ENCODE measurements around the gene PPM1K.

PPM1K gene

GRCh38 chr4:88276952-88277710, 7.2 kb downstream of the PPM1K start:
- no peak for DNase-seq (ENCODE audit: low read depth)
- no peak overlapping the region for H3K4me3 ChIP-seq (ENCODE audit: low read length)

GRCh38 chr4:88275949-88276515, 8.3 kb downstream of the PPM1K start:
- no peak for DNase-seq (ENCODE audit: low read depth)

More at GRCh38 chr4:88276952-88277710, 7.2 kb downstream of the PPM1K start:
- TF ChIP-seq CTCF (conservative IDR thresholded peaks at IDR 0.05; ENCODE audit: low read depth, low read length) = no peak

GRCh38 chr4:88275516-88275915, 8.8 kb downstream of the PPM1K start:
- TF ChIP-seq CTCF (conservative IDR thresholded peaks at IDR 0.05; ENCODE audit: low read depth, low read length) = no peak
- H3K4me3 ChIP-seq (ENCODE audit: low read length) = no peak overlapping the region
- no peak for DNase-seq (ENCODE audit: low read depth)

More at GRCh38 chr4:88275949-88276515, 8.3 kb downstream of the PPM1K start:
- no peak overlapping the region for H3K4me3 ChIP-seq (ENCODE audit: low read length)
- no peak for TF ChIP-seq CTCF (conservative IDR thresholded peaks at IDR 0.05; ENCODE audit: low read depth, low read length)

- DNase-seq (ENCODE audit: low read depth) = no peak
- no peak overlapping the region for H3K4me3 ChIP-seq (ENCODE audit: low read length)
- TF ChIP-seq CTCF (conservative IDR thresholded peaks at IDR 0.05; ENCODE audit: low read depth, low read length) = no peak
Observed at GRCh38 chr4:88268913-88269312, 15.4 kb downstream of the PPM1K start.

- no peak for DNase-seq (ENCODE audit: low read depth)
- H3K4me3 ChIP-seq (ENCODE audit: low read length) = no peak overlapping the region
- no peak for TF ChIP-seq CTCF (conservative IDR thresholded peaks at IDR 0.05; ENCODE audit: low read depth, low read length)
Observed at GRCh38 chr4:88264336-88264735, 20.0 kb downstream of the PPM1K start.

GRCh38 chr4:88257726-88258125, 26.6 kb downstream of the PPM1K start:
- no peak overlapping the region for H3K4me3 ChIP-seq (ENCODE audit: low read length)
- no peak for DNase-seq (ENCODE audit: low read depth)
- TF ChIP-seq CTCF (conservative IDR thresholded peaks at IDR 0.05; ENCODE audit: low read depth, low read length) = no peak

- H3K4me3 ChIP-seq (ENCODE audit: low read length) = no peak overlapping the region
- DNase-seq (ENCODE audit: low read depth) = no peak
- no peak for TF ChIP-seq CTCF (conservative IDR thresholded peaks at IDR 0.05; ENCODE audit: low read depth, low read length)
Observed at GRCh38 chr4:88255111-88255510, 29.2 kb downstream of the PPM1K start.
